Measurements from ENCODE around the gene C4orf36.

C4orf36 gene

GRCh38 chr4:86857341-86858052, 34.7 kb downstream of the C4orf36 start:
- no peak for DNase-seq (ENCODE audit: low read depth in 4 of 4, low spot score in 1 of 4)

DNA sequence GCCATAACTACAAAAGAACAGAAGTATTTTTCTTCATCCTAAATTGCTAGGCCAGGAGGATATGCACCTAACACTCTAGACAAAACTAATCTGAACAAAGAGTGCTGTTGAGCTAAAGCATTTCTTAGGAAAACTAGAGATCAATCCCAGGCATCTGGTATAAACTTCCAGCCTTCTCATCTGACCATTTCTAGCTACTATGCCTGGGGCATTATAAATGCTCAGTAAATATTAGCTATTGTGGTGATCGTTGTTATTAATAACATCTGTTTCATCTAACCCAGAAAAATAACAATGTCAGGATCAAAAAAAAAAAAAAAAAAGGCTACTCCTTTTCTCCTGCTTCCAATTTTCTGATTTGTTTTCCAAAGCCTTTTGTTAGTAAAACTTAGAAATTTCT, 35.3 kb downstream of the C4orf36 start:
- no peak for DNase-seq (ENCODE audit: low read depth in 4 of 4, low spot score in 1 of 4)

DNA sequence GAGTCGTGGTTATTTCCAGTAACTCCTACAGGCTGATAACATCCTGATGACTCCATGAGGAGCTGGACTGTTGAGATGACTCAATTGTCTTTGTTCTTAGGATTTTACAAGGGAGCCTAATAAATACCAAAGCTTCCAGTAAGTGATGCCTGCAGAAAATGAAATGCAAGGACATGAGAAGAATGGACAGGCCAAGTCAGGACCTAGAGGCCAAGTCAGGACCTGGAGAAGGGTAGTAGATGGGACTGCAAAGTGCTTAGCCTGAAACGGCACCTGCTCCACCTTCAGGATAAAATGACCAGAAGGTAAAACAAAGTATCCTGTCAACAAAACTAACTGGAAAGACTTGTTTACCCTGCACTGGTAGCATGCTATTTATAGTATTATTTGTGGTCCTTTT, 36.6 kb downstream of the C4orf36 start:
- DNase-seq (ENCODE audit: low read depth in 4 of 4, low spot score in 1 of 4): no peak

DNA sequence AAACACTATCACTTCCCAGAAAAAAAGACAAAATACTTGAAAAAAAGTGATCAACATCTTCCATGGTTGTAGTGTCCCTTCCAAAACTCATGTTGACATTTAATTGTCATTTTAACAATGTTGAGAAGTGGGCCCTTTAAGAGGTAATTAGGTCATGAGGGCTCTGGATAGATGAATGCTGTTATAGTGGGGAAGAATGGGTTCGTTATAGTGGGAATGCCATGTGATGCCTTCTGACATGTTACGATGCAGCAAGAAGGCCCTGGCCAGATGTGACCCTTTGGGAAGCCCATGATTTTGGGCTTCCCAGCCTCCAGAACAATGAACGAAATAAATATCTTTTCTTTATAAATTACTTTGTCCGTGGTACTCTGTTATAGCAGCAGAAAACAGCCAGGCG, 39.0 kb downstream of the C4orf36 start:
- no peak for DNase-seq (ENCODE audit: low read depth in 4 of 4, low spot score in 1 of 4)

DNA sequence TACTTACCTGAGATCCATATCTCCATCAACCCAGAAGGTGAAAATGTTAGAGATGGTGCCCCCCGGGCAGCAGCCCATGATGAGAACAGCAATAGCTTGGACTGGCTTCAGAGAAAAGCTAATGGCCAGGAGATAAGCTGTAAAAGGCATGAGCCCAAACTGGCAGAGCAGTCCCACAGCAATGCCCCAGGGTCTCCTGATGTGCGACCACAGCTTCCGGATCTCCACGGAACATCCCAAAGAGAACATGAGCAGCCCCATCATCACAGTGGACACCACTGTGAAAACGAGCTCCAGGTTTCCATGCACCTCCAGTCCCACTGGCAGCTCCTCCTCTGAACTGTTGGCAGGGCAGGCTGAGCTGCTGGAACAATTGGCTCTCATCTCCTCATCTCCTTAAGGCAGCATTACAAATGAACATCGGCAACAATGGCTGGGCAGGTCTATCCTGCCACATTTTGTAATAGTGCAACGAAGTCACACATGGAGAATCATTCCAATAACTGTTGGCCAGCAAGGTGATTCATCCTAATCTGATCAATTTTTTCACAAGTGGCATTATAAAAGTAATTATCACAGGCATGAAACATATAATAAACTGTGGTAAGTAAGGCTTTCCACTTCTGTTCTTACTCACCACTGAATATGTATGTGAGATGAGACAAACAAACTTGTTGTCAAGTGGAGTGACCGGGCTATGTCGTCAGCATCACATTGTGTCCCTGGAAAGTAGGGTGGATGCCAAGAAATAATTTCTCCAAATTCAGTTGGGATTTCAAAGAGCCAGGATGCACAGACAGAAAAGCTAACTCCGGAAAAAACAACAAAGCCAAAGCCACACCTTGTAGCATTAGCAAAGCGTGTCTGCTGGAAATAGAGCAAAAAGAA, 43.2 kb downstream of the C4orf36 start, which contains the start of gene SLC10A6:
Gene SLC10A6 (minus strand): TSS at position 653 of the 888 bp plus-strand sequence. CDS start 269 bp downstream, at position 384.
- no peak for DNase-seq (ENCODE audit: low read depth in 4 of 4, low spot score in 1 of 4)

DNA sequence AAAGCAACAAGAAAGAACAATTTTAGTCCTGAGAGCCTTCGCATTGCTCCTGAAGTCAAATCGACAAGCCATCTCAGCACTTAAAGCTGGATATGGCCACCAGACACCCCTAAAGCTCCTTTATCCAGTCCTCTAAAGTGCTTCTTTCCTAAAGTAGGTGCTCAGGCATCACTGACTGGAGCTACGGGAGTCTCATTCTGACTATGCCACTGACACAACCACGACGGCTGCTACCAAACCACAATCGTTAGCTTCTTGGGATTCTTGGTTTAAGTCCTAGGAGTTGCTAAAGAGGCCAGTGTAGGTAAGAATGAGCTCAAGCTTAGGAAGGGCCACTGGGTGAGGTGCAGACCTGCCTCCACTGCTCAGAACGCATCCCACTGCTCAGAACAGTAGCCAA, 44.1 kb downstream of the C4orf36 start:
- DNase-seq (ENCODE audit: low read depth in 4 of 4, low spot score in 1 of 4): no peak

DNA sequence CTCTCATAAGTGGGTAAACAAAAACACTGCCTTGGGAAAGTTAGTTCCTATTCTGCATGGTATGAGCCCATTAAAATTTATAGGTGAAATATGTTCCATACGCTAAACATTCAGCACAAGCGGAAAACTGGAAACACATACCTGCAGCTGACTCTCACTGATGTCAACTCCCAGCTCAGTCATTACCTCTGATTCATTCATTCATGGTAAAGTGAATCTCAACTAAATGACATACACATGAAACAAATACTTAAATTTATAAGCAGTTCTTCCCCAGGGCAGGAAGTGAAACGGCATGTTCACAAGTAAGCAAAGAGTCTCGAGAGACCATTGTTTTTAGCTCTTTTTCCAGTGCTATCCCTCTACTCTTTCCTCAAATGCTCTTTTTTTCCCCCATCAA, 44.7 kb downstream of the C4orf36 start:
- DNase-seq (ENCODE audit: low read depth in 4 of 4, low spot score in 1 of 4): no peak

GRCh38 chr4:86846921-86847320, 45.3 kb downstream of the C4orf36 start:
- DNase-seq (ENCODE audit: low read depth in 4 of 4, low spot score in 1 of 4): no peak

- DNase-seq (ENCODE audit: low read depth in 4 of 4, low spot score in 1 of 4): no peak
Measured at GRCh38 chr4:86845593-86845992, 46.6 kb downstream of the C4orf36 start.

GRCh38 chr4:86841309-86841708, 50.9 kb downstream of the C4orf36 start:
- no peak for DNase-seq (ENCODE audit: low read depth in 4 of 4, low spot score in 1 of 4)

DNA sequence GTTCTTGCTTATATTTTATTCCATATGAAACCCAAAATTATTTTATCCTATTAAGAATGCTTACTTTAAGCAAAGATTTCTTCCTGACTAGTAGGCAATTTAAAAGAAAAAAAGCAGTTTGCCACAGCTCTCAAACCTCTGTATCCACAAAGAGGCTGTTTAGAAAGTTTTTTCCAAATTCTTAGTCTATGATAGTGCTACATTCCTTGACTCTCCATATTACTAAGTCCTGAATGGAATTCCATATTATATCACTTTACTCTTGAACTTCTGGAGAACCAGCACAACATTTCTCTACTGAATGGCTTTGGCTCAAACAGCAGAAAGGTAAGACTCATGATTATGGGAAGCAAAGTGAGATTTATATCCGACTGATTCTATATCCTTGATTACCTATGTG, 51.4 kb downstream of the C4orf36 start:
- DNase-seq (ENCODE audit: low read depth in 4 of 4, low spot score in 1 of 4): no peak

DNA sequence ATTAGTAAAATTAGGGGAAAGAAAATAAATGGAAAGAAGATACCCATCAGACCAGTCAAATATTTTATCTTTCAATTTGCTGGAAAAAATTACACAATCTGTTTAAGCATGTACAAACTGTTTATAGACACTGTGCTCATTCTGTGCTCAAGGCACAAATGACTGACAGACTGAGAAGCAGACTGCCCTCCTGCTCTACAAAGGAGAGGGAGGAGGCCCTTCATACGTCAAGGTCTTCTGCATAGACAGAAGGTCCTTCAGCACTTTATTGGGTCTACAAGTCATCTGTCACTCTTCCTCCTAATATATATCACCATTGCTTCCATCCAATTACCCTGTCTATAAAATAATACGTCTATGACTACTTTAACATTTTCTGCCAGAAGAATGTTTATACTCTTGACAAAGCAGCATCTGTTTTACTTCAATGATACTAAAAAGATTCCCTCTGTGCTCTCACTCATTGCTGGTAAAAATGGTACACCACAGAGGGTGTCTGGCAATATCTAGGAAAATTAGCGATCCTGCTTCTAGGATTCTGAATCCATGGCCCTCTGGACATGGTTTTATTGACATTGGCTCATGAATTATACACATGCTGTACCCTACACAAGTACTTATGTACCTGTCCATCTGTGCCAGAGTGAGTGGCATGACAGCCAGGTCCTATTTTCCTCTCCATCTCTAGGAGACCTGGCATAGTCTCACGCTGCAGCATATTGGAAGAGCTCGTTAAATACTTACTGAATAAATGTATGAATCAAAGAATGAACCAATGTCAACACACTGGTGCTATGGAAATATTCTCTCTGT, 54.3 kb downstream of the C4orf36 start:
- no peak for DNase-seq (ENCODE audit: low read depth in 4 of 4, low spot score in 1 of 4)

- DNase-seq (ENCODE audit: low read depth in 4 of 4, low spot score in 1 of 4): no peak
Measured at GRCh38 chr4:86835677-86836076, 56.5 kb downstream of the C4orf36 start.

DNA sequence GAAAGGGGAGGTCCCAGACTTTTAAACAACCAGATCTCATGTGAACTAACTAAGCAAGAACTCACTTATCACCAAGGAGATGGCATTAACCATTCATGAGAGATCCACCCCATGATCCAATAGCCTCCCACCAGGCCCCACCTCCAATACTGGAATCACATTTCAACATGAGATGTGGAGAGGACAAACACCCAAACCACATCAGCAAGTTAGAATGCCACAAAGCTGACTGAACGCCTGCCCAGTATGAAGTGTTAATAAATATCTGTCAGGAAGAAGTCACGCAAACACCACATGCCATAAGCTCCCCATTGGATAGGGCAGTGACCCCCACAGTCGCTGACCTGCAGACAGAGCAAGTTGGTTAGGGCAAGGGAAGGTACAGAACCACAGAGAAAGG, 57.3 kb downstream of the C4orf36 start:
- no peak for DNase-seq (ENCODE audit: low read depth in 4 of 4, low spot score in 1 of 4)

GRCh38 chr4:86833615-86834014, 58.6 kb downstream of the C4orf36 start:
- DNase-seq (ENCODE audit: low read depth in 4 of 4, low spot score in 1 of 4): no peak

- no peak for DNase-seq (ENCODE audit: low read depth in 4 of 4, low spot score in 1 of 4)
Measured at GRCh38 chr4:86831262-86832130, 60.7 kb downstream of the C4orf36 start.

Measured in stimulated activated CD4-positive, alpha-beta T cell treated with anti-CD3 and anti-CD28 coated beads, Interleukin-1b, Interleukin-23, amount 100 ng/mL, for 24 hours (primary cell).